Fibroblast of mammary gland (primary cell): ENCODE results near the gene PCNT.

Experiments
- DNase-seq: peaks from one replicate; pipeline ENCODE4 v3.0.0-alpha.2; 2010; ENCODE audit warnings: low read depth
- H3K4me3 ChIP-seq: 2 replicates; pipeline ENCODE4 v1.5.1; 2011; ENCODE audit warnings: low read depth, mild to moderate bottlenecking, low read length, moderate library complexity; ENCODE audit not compliant: control insufficient read depth
- TF ChIP-seq, protein P1 (sequence below): conservative IDR thresholded peaks from 2 replicates; pipeline ENCODE4 v1.5.1; 2011; ENCODE audit warnings: low read depth, low read length, inconsistent platforms; ENCODE audit not compliant: control insufficient read depth, insufficient read depth

PCNT gene

DNA sequence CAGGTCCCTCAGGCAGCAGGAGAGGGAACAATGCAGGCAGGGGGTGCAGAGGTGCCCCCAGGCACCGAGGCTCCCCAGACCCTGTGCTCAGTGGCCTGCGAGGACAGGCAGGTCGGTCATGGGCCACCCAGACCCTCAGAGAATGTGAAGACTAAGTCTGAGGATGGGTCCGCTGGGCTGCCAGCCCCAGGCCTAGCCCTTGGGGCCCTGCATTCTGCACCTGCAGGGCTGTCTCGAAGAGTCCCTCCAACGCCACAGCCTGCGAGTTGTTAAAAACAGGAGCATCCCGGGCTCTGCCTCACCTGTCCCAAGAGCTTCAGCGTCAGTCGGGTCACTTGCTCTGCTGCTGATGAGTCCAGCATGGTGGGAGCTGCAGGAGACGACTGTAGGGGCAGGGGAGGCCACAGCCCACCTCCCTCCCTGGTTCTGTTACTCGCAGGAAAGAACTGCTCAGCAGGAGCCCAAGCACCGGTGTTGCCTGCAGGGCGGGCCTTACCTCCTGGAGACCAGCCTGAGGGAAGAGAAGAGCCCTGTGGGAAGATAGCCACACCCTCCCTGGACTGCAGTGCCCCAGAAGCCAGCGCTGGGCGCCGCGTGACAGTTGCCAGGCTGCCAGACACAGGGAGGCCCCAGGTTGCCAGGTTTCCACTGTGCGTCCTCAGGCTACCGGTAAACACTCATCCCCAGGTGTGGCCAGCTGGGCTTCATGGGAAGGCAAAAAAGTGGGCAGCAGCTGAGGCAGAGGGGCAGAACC, 6.1 kb upstream of the PCNT start:
- no peak overlapping the region for H3K4me3 ChIP-seq
- TF ChIP-seq, protein P1, sequence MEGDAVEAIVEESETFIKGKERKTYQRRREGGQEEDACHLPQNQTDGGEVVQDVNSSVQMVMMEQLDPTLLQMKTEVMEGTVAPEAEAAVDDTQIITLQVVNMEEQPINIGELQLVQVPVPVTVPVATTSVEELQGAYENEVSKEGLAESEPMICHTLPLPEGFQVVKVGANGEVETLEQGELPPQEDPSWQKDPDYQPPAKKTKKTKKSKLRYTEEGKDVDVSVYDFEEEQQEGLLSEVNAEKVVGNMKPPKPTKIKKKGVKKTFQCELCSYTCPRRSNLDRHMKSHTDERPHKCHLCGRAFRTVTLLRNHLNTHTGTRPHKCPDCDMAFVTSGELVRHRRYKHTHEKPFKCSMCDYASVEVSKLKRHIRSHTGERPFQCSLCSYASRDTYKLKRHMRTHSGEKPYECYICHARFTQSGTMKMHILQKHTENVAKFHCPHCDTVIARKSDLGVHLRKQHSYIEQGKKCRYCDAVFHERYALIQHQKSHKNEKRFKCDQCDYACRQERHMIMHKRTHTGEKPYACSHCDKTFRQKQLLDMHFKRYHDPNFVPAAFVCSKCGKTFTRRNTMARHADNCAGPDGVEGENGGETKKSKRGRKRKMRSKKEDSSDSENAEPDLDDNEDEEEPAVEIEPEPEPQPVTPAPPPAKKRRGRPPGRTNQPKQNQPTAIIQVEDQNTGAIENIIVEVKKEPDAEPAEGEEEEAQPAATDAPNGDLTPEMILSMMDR, result no peak

DNA sequence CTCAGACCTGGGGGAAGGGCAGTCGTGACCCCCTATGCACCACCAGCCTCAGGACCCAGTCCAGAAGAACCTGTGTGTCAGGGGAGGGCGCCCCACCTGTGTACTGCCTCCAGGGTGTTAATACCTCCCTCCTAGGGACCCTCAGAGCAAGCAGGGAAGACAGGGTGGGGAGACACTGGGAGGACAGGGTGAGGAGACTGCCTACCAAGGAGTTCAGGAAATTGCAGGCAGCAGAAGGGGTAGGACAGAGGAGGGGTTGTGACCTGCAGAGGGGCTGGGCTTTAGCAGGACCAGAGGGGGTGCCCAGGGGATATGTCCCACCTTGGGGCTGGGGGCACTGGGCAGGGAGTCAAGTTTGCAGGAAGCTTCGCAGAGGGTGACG, 5.5 kb upstream of the PCNT start:
- H3K4me3 ChIP-seq, result no peak overlapping the region
- TF ChIP-seq, protein P1, result no peak
- DNase-seq, result no peak

More for the DNA sequence above, 6.1 kb upstream of the PCNT start:
- no peak for DNase-seq

DNA sequence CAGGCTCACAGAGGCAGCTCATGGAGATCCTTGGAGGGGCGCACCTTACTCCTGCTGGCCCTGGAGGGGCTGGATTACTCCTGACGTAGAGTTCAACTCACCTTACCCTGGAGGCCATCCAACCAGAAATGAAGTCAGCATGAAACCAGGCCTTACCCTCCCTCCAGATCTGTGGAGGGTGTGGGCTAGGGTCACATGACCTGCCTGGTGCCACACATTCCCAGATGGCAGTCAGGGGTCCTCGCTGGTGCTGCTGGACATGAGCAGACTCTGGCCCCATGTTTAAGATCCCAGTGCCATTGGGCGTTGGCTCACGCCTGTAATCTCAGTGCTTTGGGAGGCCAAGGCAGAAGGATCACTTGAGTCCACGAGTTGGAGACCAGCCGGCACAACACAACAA, 4.8 kb upstream of the PCNT start:
- no peak overlapping the region for H3K4me3 ChIP-seq
- no peak for DNase-seq
- TF ChIP-seq, protein P1, result no peak

DNA sequence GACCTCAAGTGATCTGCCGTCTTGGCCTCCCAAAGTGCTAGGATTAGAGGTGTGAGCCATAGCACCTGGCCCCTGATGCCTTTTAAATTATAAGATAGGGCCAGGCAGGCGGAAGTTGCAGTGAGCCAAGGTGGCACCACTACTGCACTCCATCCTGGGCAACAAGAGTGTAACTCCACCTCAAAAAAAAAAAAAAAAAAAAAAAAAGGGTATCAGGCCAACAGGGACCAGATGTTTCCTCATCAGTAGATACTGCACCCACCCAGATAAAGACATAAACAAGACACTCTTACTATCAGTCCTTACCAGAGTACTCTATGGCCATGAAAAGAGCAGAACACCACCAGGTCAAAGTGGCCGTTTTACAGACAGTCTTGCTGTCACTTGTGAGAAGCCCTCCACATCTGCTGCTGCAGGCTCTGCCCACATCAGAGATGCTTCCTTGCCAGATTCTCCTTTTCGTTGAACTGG, 3.6 kb upstream of the PCNT start:
- peak; percentile 1 for DNase-seq
- no peak overlapping the region for H3K4me3 ChIP-seq
- TF ChIP-seq, protein P1, result no peak

DNA sequence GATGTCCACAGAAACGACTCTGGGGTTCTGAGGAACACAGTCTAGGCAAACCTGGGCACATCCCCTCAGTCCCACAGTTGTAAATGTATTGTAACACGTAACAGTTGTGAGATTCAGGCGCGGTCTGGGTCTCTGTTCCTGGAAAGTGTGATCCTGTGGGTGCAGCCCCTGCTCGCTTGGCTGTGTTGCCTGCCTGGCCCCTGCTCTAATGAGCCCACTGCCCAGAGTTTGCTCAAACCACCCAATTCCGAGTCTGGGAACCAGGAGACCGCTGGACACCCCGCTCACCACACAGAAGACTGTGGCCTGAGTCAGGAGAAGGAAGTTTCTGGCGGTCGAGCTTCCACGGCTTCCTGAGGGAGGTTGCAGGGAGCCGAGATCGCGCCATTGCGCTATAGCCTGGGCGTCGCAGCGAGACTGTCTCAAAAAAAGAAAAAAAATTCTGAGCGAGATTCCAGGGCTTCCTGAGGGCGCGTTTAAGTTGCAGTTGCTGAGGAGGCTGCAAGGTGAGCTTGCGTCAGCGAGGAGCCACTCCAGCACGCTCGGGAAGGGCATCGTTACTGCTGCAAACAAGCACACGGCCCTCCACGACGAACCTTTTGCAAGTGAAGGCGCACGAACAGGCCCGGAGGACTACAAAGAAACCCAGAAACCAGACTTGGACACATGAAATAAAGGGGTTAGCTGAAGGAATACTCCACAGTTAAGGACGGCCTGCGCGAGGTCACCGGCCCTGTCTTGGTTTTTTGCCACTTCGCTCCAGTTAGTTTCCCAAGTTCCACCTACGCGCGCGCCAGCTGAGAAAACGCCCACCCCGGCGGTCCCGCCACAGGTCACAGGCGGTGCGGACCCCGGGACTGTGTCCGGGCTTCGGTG, 1.4 kb upstream of the PCNT start:
- DNase-seq, result peak; percentile 38

DNA sequence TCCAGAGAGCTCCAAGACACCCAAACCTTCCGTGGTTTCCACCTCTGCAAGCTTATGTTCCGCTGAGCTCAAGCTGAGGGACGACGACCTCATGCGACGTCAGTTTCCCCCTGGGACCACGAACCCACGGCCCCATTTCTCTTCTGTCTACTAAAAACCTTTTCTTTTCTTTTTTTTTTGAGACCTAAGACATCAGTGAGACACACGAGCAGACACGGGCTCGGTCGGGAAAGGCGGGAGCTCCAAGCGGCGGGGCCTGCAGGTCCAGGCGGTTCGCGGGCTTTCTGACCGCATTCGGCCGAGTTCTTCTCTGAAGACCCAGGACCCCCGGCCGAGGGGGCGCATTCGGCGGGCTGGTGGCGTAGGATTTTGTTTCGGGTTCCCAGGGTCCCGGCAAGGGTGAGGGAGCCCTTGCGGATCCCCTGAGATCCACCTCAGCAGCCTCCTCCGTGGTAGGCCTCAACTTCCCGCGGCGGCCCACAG, 688 bp upstream of the PCNT start:
- TF ChIP-seq, protein P1, result no peak
- H3K4me3 ChIP-seq, result peak overlapping the region; percentile 79
- DNase-seq, result no peak

More for the DNA sequence above, 1.4 kb upstream of the PCNT start:
- TF ChIP-seq, protein P1, result no peak
- H3K4me3 ChIP-seq, result peak overlapping the region; percentile 79
